DND-41 (cell line): ENCODE data around the gene IL3RA.

Experiments
- ATAC-seq: fragments of 200-7000 bp; cut with Tn5 transposase; 3 replicates; pipeline ENCODE4 v1.9.1; 2021; ENCODE audit warnings: low read depth; ENCODE audit not compliant: insufficient read depth
- DNase-seq: peaks from one replicate; pipeline ENCODE4 v3.0.0-alpha.2; 2020
- H2AFZ ChIP-seq: 2 replicates; pipeline ENCODE4 v1.6.0; 2012; ENCODE audit warnings: low read depth, low read length
- H3K27ac ChIP-seq: 2 replicates; pipeline ENCODE4 v1.5.1; 2012; ENCODE audit warnings: low read length, inconsistent platforms
- H3K27me3 ChIP-seq: fragments of 200-600 bp; sonication (generic); 2 replicates; pipeline ENCODE4 v1.6.0; 2012; ENCODE audit warnings: low read length, mild to moderate bottlenecking, inconsistent platforms; ENCODE audit not compliant: insufficient read depth, poor library complexity
- H3K36me3 ChIP-seq: 2 replicates; pipeline ENCODE4 v1.5.1; 2012; ENCODE audit warnings: low read length, inconsistent platforms; ENCODE audit not compliant: insufficient read depth
- H3K4me1 ChIP-seq: 2 replicates; pipeline ENCODE4 v1.5.1; 2012; ENCODE audit warnings: mild to moderate bottlenecking, low read length; ENCODE audit not compliant: insufficient read depth
- H3K4me2 ChIP-seq: 2 replicates; pipeline ENCODE4 v1.6.0; 2012; ENCODE audit warnings: mild to moderate bottlenecking, moderate library complexity, low read length, inconsistent platforms; ENCODE audit not compliant: insufficient read depth
- H3K4me3 ChIP-seq, 2 experiments: fragments of 200-600 bp in 1 of 2; shearing (Covaris generic) in 1 of 2; 2 replicates each; pipeline ENCODE4 v1.5.1; 2012 to 2016; ENCODE audit warnings: inconsistent platforms in 2 of 2, low read length in 2 of 2, mild to moderate bottlenecking in 2 of 2, low read depth in 1 of 2, moderate library complexity in 1 of 2
- H3K79me2 ChIP-seq: 2 replicates; pipeline ENCODE4 v1.6.0; 2012; ENCODE audit warnings: low read length, inconsistent platforms; ENCODE audit not compliant: insufficient read depth
- H3K9ac ChIP-seq: 2 replicates; pipeline ENCODE4 v1.6.0; 2012; ENCODE audit warnings: low read depth, mild to moderate bottlenecking, inconsistent platforms, low read length, moderate library complexity
- H3K9me3 ChIP-seq: 2 replicates; pipeline ENCODE4 v1.5.1; 2012; ENCODE audit warnings: low read length, moderate library complexity, mild to moderate bottlenecking, inconsistent platforms; ENCODE audit not compliant: insufficient read depth, severe bottlenecking
- H4K20me1 ChIP-seq: 2 replicates; pipeline ENCODE4 v1.6.0; 2012; ENCODE audit warnings: low read length; ENCODE audit not compliant: insufficient read depth
- CTCF ChIP-seq: IDR thresholded peaks from 2 replicates; pipeline ENCODE4 v1.5.1; 2012; ENCODE audit warnings: borderline replicate concordance, low read length, moderate library complexity, mild to moderate bottlenecking; ENCODE audit not compliant: poor library complexity, severe bottlenecking; ENCODE audit errors: extremely low read depth
- EZH2 ChIP-seq: IDR thresholded peaks from 3 replicates; pipeline ENCODE4 v1.6.1; 2012; ENCODE audit warnings: borderline replicate concordance, low read depth, mild to moderate bottlenecking, moderate library complexity, low read length, inconsistent platforms; ENCODE audit not compliant: severe bottlenecking

IL3RA gene

GRCh38 chrX:1385253-1386223 is 49.0 kb downstream of the IL3RA start:
- H3K9me3 ChIP-seq: no peaks in the 10 kb centered on the region
- H3K4me1 ChIP-seq: peaks cover 23% of the 10 kb centered on the region
- TF ChIP-seq CTCF: no peak
- no peak for TF ChIP-seq EZH2
- no peaks in the 10 kb centered on the region for H3K27me3 ChIP-seq
- ATAC-seq (no peak), DNase-seq (peak; percentile 7)
- H3K4me3 ChIP-seq: no peak overlapping the region
- peaks cover 48% of the 10 kb centered on the region for H3K79me2 ChIP-seq
- no peak overlapping the region for H3K4me2 ChIP-seq
- peaks cover 66% of the 10 kb centered on the region for H4K20me1 ChIP-seq
- H3K9ac ChIP-seq: no peak overlapping the region
- H3K27ac ChIP-seq: no peak overlapping the region
- H2AFZ ChIP-seq: no peak overlapping the region
- peaks cover 74% of the 10 kb centered on the region for H3K36me3 ChIP-seq

- Histone ChIP-seq H3K36me3 (peaks cover 84% of the 10 kb centered on the region), H2AFZ (no peak overlapping the region), H3K9ac (no peak overlapping the region), H3K9me3 (no peaks in the 10 kb centered on the region), H3K27ac (no peak overlapping the region), H3K4me3 (no peak overlapping the region), H3K27me3 (no peaks in the 10 kb centered on the region), H4K20me1 (peaks cover 74% of the 10 kb centered on the region), H3K79me2 (peaks cover 58% of the 10 kb centered on the region), H3K4me1 (peaks cover 31% of the 10 kb centered on the region), H3K4me2 (no peak overlapping the region)
- ATAC-seq: no peak
- peak; percentile 8 for DNase-seq
- TF ChIP-seq CTCF: peak; percentile 7
- no peak for TF ChIP-seq EZH2
Measured at GRCh38 chrX:1386338-1387127, 49.9 kb downstream of the IL3RA start.

- H3K36me3 ChIP-seq: peaks cover 87% of the 10 kb centered on the region
- peaks cover 76% of the 10 kb centered on the region for H4K20me1 ChIP-seq
- no peaks in the 10 kb centered on the region for H3K27me3 ChIP-seq
Measured at GRCh38 chrX:1387141-1387776, 50.7 kb downstream of the IL3RA start.

More at GRCh38 chrX:1387141-1387776, 50.7 kb downstream of the IL3RA start:
- no peaks in the 10 kb centered on the region for H3K9me3 ChIP-seq
- H3K4me2 ChIP-seq: peak overlapping the region; percentile 13; the same call in 1 of the 2 replicates
- H3K27ac ChIP-seq: no peak overlapping the region
- H3K4me3 ChIP-seq: no peak overlapping the region
- H3K9ac ChIP-seq: no peak overlapping the region
- TF ChIP-seq EZH2 (no peak), CTCF (no peak)
- peak; percentile 4 for DNase-seq
- H2AFZ ChIP-seq: no peak overlapping the region
- peaks cover 31% of the 10 kb centered on the region for H3K4me1 ChIP-seq
- peaks cover 62% of the 10 kb centered on the region for H3K79me2 ChIP-seq
- no peak for ATAC-seq
